ENCODE measurements around the gene KIRREL3. TPM values are rescaled to one million over a fixed set of nuclear protein-coding genes. Genes with fewer than 3 reads are reported as not detected.

Gene KIRREL3
- total and polyA plus RNA-seq, 2 of the 8 experiments (the other 6 are each of a cell fraction or from before 2014, with no cell fraction given), result 0.29 to 0.32 TPM

DNA sequence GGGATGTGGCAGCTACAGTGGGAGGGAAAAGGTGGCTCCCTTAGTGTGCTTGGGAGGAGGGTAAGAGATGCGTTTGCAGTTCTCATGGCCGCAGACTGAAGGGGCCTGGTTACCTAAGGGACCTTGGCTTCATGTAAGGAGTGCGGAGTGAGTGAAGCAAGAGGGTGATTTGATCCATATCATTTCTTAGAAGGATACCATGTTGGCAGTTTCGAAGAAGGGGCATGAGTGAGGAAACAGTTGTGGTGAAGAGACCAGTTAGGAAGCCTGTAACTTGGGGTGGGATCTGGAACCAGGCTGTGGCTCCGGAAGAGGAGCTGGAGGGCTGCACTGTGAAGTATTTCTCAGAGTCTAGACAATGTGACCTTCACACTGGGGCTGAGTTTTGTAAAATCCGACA is 600.1 kb downstream of the KIRREL3 start (continued):
- TF ChIP-seq CBX8 (IDR thresholded peaks at IDR 0.05; ENCODE audit: borderline replicate concordance, low read depth, low read length), result no peak
- no peak for TF ChIP-seq KDM1A (IDR thresholded peaks at IDR 0.05; ENCODE audit: borderline replicate concordance, low read length)
- TF ChIP-seq TBP (IDR thresholded peaks at IDR 0.05; ENCODE audit: low read depth, low read length), result no peak
- no peak for TF ChIP-seq ZNF274 (IDR thresholded peaks at IDR 0.05; ENCODE audit: borderline replicate concordance, extremely low read depth, low read length)
- TF ChIP-seq SP4 (IDR thresholded peaks at IDR 0.05; ENCODE audit: low read length), result no peak
- no peak for TF ChIP-seq RFX5 (IDR thresholded peaks at IDR 0.05; ENCODE audit: borderline replicate concordance, low read depth, low read length)

Measured in H1 (cell line).